H1 (cell line): ENCODE measurements around the gene CIAO3. TPM values are rescaled to one million over a fixed set of nuclear protein-coding genes. Genes with fewer than 3 reads are reported as not detected.

Experiments used
- CTCF ChIA-PET: fragments of 300-600 bp; sonication (Branson Sonifier 250); formaldehyde crosslinking; loops from one replicate; lab custom pipeline; 2021; ENCODE audit not compliant: partially characterized antibody; lab: Charles Lee
- POLR2A ChIA-PET: fragments of 300-600 bp; sonication (Branson Sonifier 250); formaldehyde crosslinking; loops from one replicate; lab custom pipeline; 2021; ENCODE audit warnings: inconsistent platforms; ENCODE audit not compliant: partially characterized antibody; lab: Charles Lee
- DNase-seq, 2 experiments: peaks; one replicate each; pipeline versions ENCODE4 v3.0.0 to v3.0.0-alpha.2; 2010 to 2022; ENCODE audit warnings: low spot score in 2 of 2, low read depth in 1 of 2, mixed read lengths in 1 of 2
- FAIRE-seq: peaks from 2 replicates; lab custom pipeline; 2011; peaks lifted over from hg19 to GRCh38; lab: Jason Lieb, UNC
- H2AFZ ChIP-seq: 2 replicates; pipeline ENCODE4 v1.8.1; 2012; ENCODE audit warnings: low read length, inconsistent platforms
- H2AK5ac ChIP-seq: 2 replicates; pipeline ENCODE4 v1.6.1; 2013; ENCODE audit warnings: low read depth, low read length
- H2BK120ac ChIP-seq: replicated peaks from 2 replicates; pipeline ENCODE3; 2013; ENCODE audit warnings: low read depth, low read length, inconsistent platforms
- H2BK12ac ChIP-seq: 2 replicates; pipeline ENCODE4 v1.6.1; 2013; ENCODE audit warnings: low read depth, low read length
- H2BK15ac ChIP-seq: 2 replicates; pipeline ENCODE4 v1.6.1; 2013; ENCODE audit warnings: low read length
- H2BK20ac ChIP-seq: 2 replicates; pipeline ENCODE4 v1.6.1; 2013; ENCODE audit warnings: low read length
- H2BK5ac ChIP-seq: 2 replicates; pipeline ENCODE4 v1.6.1; 2013; ENCODE audit warnings: low read depth, low read length
- H3K14ac ChIP-seq: 2 replicates; pipeline ENCODE4 v1.6.1; 2013; ENCODE audit warnings: inconsistent platforms; ENCODE audit not compliant: insufficient read length
- H3K18ac ChIP-seq: 2 replicates; pipeline ENCODE4 v1.6.1; 2013; ENCODE audit warnings: low read length; ENCODE audit errors: extremely low read depth
- H3K23ac ChIP-seq: 2 replicates; pipeline ENCODE4 v1.6.1; 2013; ENCODE audit warnings: inconsistent platforms; ENCODE audit not compliant: insufficient read length
- H3K23me2 ChIP-seq: 2 replicates; pipeline ENCODE4 v1.6.1; 2013; ENCODE audit warnings: low read depth, low read length
- H3K27ac ChIP-seq: 2 replicates; pipeline ENCODE4 v1.6.1; 2011; ENCODE audit warnings: low read depth, low read length, inconsistent platforms
- H3K27me3 ChIP-seq, 4 experiments: replicated peaks in 1 of 4; 1 replicate in 1 of 4; 2 replicates in 3 of 4; pipeline versions ENCODE4 v1.6.1 to v1.8.1; 2011 to 2013; ENCODE audit warnings: low read length in 3 of 4, mild to moderate bottlenecking in 3 of 4, inconsistent platforms in 2 of 4, mixed read lengths in 2 of 4, moderate library complexity in 1 of 4; ENCODE audit not compliant: control insufficient read depth in 3 of 4, insufficient read depth in 3 of 4; ENCODE audit errors: extremely low read depth in 1 of 4
- H3K36me3 ChIP-seq, 4 experiments: 2 replicates each; pipeline versions ENCODE4 v1.6.1 to v1.8.1; 2011 to 2013; ENCODE audit warnings: mild to moderate bottlenecking in 4 of 4, low read length in 3 of 4, moderate library complexity in 2 of 4, control low read depth in 1 of 4, inconsistent platforms in 1 of 4; ENCODE audit not compliant: insufficient read depth in 4 of 4, control insufficient read depth in 2 of 4
- H3K4ac ChIP-seq: replicated peaks from 2 replicates; pipeline ENCODE3; 2013; ENCODE audit warnings: low read length, low read depth, mixed read lengths, inconsistent platforms; ENCODE audit not compliant: insufficient read length
- H3K4me1 ChIP-seq, 4 experiments: replicated peaks in 1 of 4; 1 replicate in 1 of 4; 2 replicates in 3 of 4; pipeline versions ENCODE4 v1.6.1 to v1.8.1; 2011 to 2013; ENCODE audit warnings: low read length in 3 of 4, inconsistent platforms in 2 of 4, mixed read lengths in 1 of 4; ENCODE audit not compliant: insufficient read depth in 4 of 4, control insufficient read depth in 3 of 4
- H3K4me2 ChIP-seq, 2 experiments: 2 replicates each; pipeline versions ENCODE4 v1.6.1 to v1.8.1; 2011 to 2013; ENCODE audit warnings: low read depth in 2 of 2, low read length in 2 of 2, control low read depth in 1 of 2, inconsistent platforms in 1 of 2, mild to moderate bottlenecking in 1 of 2; ENCODE audit not compliant: insufficient read depth in 1 of 2
- H3K4me3 ChIP-seq, 4 experiments: fragments of 200-600, 300-600 bp in 1 of 4; sonication (generic), shearing (Covaris generic), sonication (Bioruptor Twin) in 1 of 4; 2 replicates each; pipeline versions ENCODE4 v1.5.1 to v1.8.1; 2011 to 2016; ENCODE audit warnings: low read length in 4 of 4, low read depth in 3 of 4, control low read depth in 2 of 4, inconsistent platforms in 2 of 4, mild to moderate bottlenecking in 2 of 4, mixed read lengths in 1 of 4, moderate library complexity in 1 of 4; ENCODE audit not compliant: insufficient read depth in 2 of 4; ENCODE audit errors: extremely low read depth in 1 of 4
- H3K56ac ChIP-seq: replicated peaks from 2 replicates; pipeline ENCODE3; 2013; ENCODE audit warnings: low read depth, mild to moderate bottlenecking, mixed read lengths, low read length, inconsistent platforms; ENCODE audit not compliant: insufficient read length
- H3K79me1 ChIP-seq: 2 replicates; pipeline ENCODE4 v1.6.1; 2013; ENCODE audit warnings: low read depth, low read length, control low read depth
- H3K79me2 ChIP-seq, 2 experiments: 2 replicates each; pipeline versions ENCODE4 v1.6.1 to v1.8.1; 2012 to 2013; ENCODE audit warnings: low read length in 2 of 2, mild to moderate bottlenecking in 2 of 2, inconsistent platforms in 1 of 2; ENCODE audit not compliant: insufficient read depth in 2 of 2, control insufficient read depth in 1 of 2
- H3K9ac ChIP-seq, 4 experiments: replicated peaks in 1 of 4; 1 replicate in 1 of 4; 2 replicates in 3 of 4; pipeline versions ENCODE4 v1.6.1 to v1.8.1; 2011 to 2013; ENCODE audit warnings: low read depth in 3 of 4, low read length in 3 of 4, control low read depth in 2 of 4, mild to moderate bottlenecking in 2 of 4, moderate library complexity in 2 of 4, inconsistent platforms in 1 of 4; ENCODE audit errors: extremely low read depth in 1 of 4
- H3K9me3 ChIP-seq, 2 experiments: 2 replicates each; pipeline versions ENCODE4 v1.6.1 to v1.8.1; 2012 to 2013; ENCODE audit warnings: mild to moderate bottlenecking in 2 of 2, moderate library complexity in 2 of 2, control low read depth in 1 of 2, inconsistent platforms in 1 of 2, low read depth in 1 of 2, low read length in 1 of 2, mixed read lengths in 1 of 2; ENCODE audit not compliant: insufficient read depth in 2 of 2
- H4K20me1 ChIP-seq, 2 experiments: replicated peaks in 1 of 2; 2 replicates each; pipeline versions ENCODE3 to v1.8.1; 2011 to 2013; ENCODE audit warnings: inconsistent platforms in 2 of 2, low read length in 2 of 2, mild to moderate bottlenecking in 1 of 2; ENCODE audit not compliant: insufficient read depth in 2 of 2, control insufficient read depth in 1 of 2
- H4K5ac ChIP-seq: 2 replicates; pipeline ENCODE4 v1.6.1; 2013; ENCODE audit warnings: low read length, low read depth, mixed read lengths, inconsistent platforms; ENCODE audit not compliant: insufficient read length
- H4K8ac ChIP-seq: 2 replicates; pipeline ENCODE4 v1.8.0; 2013; ENCODE audit warnings: mild to moderate bottlenecking, moderate library complexity, low read length, inconsistent platforms; ENCODE audit not compliant: insufficient read depth; ENCODE audit errors: extremely low read depth
- H4K91ac ChIP-seq: replicated peaks from 2 replicates; pipeline ENCODE3; 2013; ENCODE audit warnings: low read length, mixed read lengths, inconsistent platforms; ENCODE audit not compliant: insufficient read length
- ATF2 ChIP-seq: IDR thresholded peaks from 2 replicates; pipeline ENCODE4 v1.6.1; 2012; ENCODE audit warnings: low read length, inconsistent platforms
- CTCF ChIP-seq, 3 experiments: IDR thresholded peaks; 1 replicate in 2 of 3; 2 replicates in 1 of 3; pipeline versions ENCODE4 v1.5.1 to v1.6.1; 2011; ENCODE audit warnings: low read length in 3 of 3, mild to moderate bottlenecking in 3 of 3, inconsistent platforms in 2 of 3, low read depth in 1 of 3, moderate library complexity in 1 of 3; ENCODE audit not compliant: insufficient read depth in 1 of 3; ENCODE audit errors: control extremely low read depth in 1 of 3
- KDM5A ChIP-seq: fragments of 200-600 bp; IDR thresholded peaks from 2 replicates; pipeline ENCODE4 v1.7.1; 2012; ENCODE audit warnings: mild to moderate bottlenecking, low read length, inconsistent platforms, mixed read lengths
- NANOG ChIP-seq: IDR thresholded peaks from 2 replicates; pipeline ENCODE4 v1.6.1; 2011; ENCODE audit warnings: low read length, low read depth, mild to moderate bottlenecking, inconsistent platforms; ENCODE audit not compliant: insufficient read depth, poor library complexity, severe bottlenecking
- SP4 ChIP-seq: IDR thresholded peaks from 2 replicates; pipeline ENCODE4 v1.6.1; 2012; ENCODE audit warnings: low read length, inconsistent platforms
- TBP ChIP-seq: IDR thresholded peaks from 2 replicates; pipeline ENCODE4 v1.6.1; 2011; ENCODE audit warnings: low read depth, low read length, improper control_type of control experiment
- WGBS, 2 experiments: shearing (Covaris generic) in 1 of 2; methylation state at CpG; one replicate each; pipeline versions ENCODE4 v1.1.6 to v1.1.7; 2013 to 2015; ENCODE audit warnings: low lambda C conversion rate in 2 of 2, mixed read lengths in 2 of 2, inconsistent platforms in 1 of 2, low coverage in 1 of 2, missing lambda C conversion rate in 1 of 2; ENCODE audit not compliant: insufficient replicate concordance in 2 of 2, insufficient coverage in 1 of 2, insufficient read length in 1 of 2; ENCODE audit errors: extremely low coverage in 1 of 2, missing lambda C conversion rate in 1 of 2; 5-methylcytosine and 5-hydroxymethylcytosine counted together
- polyA plus RNA-seq, 7 experiments: library from polyadenylated mRNA; depleted of rRNA in 3 of 7; stranded (reverse) in 5 of 7; unstranded in 2 of 7; fragments of >200 nt in 5 of 7; fragments of 200-250 nt in 2 of 7; gene quantifications; 1 replicate in 5 of 7; 2 replicates in 1 of 7; 4 replicates in 1 of 7; pipeline versions ENCODE4 v1.2.1 to v1.2.3, GENCODE V29; 2011 to 2013; ENCODE audit warnings: missing spikeins in 2 of 7, mixed read lengths in 2 of 7
- total RNA-seq: library from RNA; stranded (reverse); fragmentation: NEBNext Ultra II Directional; extraction: Animal tissue kit (Norgen Biotek cat#: 25700); gene quantifications from 2 replicates; pipeline ENCODE4 v1.2.1, GENCODE V29; 2021

Gene CIAO3
- total and polyA plus RNA-seq, 2 of the 8 experiments (the other 6 are each of a cell fraction or from before 2014, with no cell fraction given): 20.0 to 20.4 TPM

GRCh38 chr16:705431-706188 is 35.2 kb downstream of the CIAO3 start, which contains the start of gene FBXL16:
FBXL16 (minus strand) TSS chr16:705801; CDS start chr16:697405, 8,396 bp downstream.
- WGBS, 2 experiments: 5% methylated on average over 24 of the region's 115 CpGs; no CpG with 5 or more reads in 1 of the 2 experiments
- TF ChIP-seq NANOG (no peak), SP4 (no peak), ATF2 (no peak), KDM5A (no peak), CTCF (IDR thresholded peaks at IDR 0.05; ENCODE audit: control extremely low read depth in 1 of 3, insufficient read depth in 1 of 3, low read depth in 1 of 3, low read length in 3 of 3) (no peak), TBP (no peak)

More at GRCh38 chr16:705431-706188, 35.2 kb downstream of the CIAO3 start, which contains the start of gene FBXL16:
- Histone ChIP-seq H2AK5ac (no peak within 1 kb of the TSS), H3K56ac (no peak within 1 kb of the TSS), H3K4ac (no peak within 1 kb of the TSS), H4K8ac (peak within 1 kb of the TSS; percentile 85), H3K14ac (no peak within 1 kb of the TSS), H3K23ac (no peak within 1 kb of the TSS), H2BK12ac (no peak within 1 kb of the TSS), H3K9me3 (no peaks in the 10 kb centered on the region), H3K27ac (no peak within 1 kb of the TSS), H3K9ac (no peak within 1 kb of the TSS), H2BK120ac (no peak within 1 kb of the TSS), H3K36me3 (no peaks in the 10 kb centered on the region), H4K91ac (no peak within 1 kb of the TSS), H2BK15ac (no peak within 1 kb of the TSS), H4K5ac (no peak within 1 kb of the TSS), H3K4me1 (peaks cover 0 to 9% (median 5%) of the 10 kb centered on the region in 4 experiments; a peak in 4 of 7 replicates), H3K27me3 (peaks cover 58 to 91% (median 78%) of the 10 kb centered on the region in 4 experiments), H3K79me1 (no peaks in the 10 kb centered on the region), H3K18ac (no peak within 1 kb of the TSS; the same call in 1 of the 2 replicates), H4K20me1 (peaks cover 8 to 26% of the 10 kb centered on the region in 2 experiments), H2AFZ (no peak within 1 kb of the TSS), H3K79me2 (no peaks in the 10 kb centered on the region), H3K4me2 (peak within 1 kb of the TSS; percentile 66 to 92), H2BK5ac (no peak within 1 kb of the TSS), H2BK20ac (no peak within 1 kb of the TSS), H3K23me2 (peaks cover 12% of the 10 kb centered on the region; the same call in 1 of the 2 replicates), H3K4me3 (peak within 1 kb of the TSS; percentile 34 to 69 (median 50))
- ChIA-PET CTCF (interaction anchor here (1.1 to 33.4 kb wide), 3 partner anchors 19 to 350 kb away, joined by 3 to 977 read pairs (median 5); partner anchors contain the start of genes ANTKMT, CCDC78, CIAO3 and HAGHL), POLR2A (interaction anchor here (1.1 to 2.1 kb wide), 4 partner anchors 15 to 26 kb away, joined by 3 to 12 read pairs (median 6); partner anchors contain the start of genes CCDC78 and WDR24)
- DNase-seq: peak in 1 of 2 experiments; percentile 56
- no peak for FAIRE-seq
